LNCAP (cell line): ENCODE data around the gene CREB5.

Source experiments
- CTCF ChIP-seq: fragments of 450-650 bp; IDR thresholded peaks from 2 replicates; pipeline ENCODE4 v1.5.1; 2017; ENCODE audit warnings: mild to moderate bottlenecking

CREB5 gene

GRCh38 chr7:28799619-28800018 is 387.3 kb downstream of the CREB5 start:
- no peak for TF ChIP-seq CTCF

- TF ChIP-seq CTCF, result no peak
Measured at GRCh38 chr7:28800150-28800549, 387.8 kb downstream of the CREB5 start.

- TF ChIP-seq CTCF, result no peak
Measured at GRCh38 chr7:28802450-28802849, 390.1 kb downstream of the CREB5 start.

GRCh38 chr7:28804157-28804556 is 391.8 kb downstream of the CREB5 start:
- no peak for TF ChIP-seq CTCF

GRCh38 chr7:28804990-28805389 is 392.7 kb downstream of the CREB5 start:
- no peak for TF ChIP-seq CTCF

GRCh38 chr7:28806841-28807240 is 394.5 kb downstream of the CREB5 start:
- no peak for TF ChIP-seq CTCF

- TF ChIP-seq CTCF, result no peak
Measured at GRCh38 chr7:28807396-28807994, 395.2 kb downstream of the CREB5 start.
